Esophagus (tissue), 2 donors: ENCODE data around the gene TERT. TPM values are rescaled to one million over a fixed set of nuclear protein-coding genes. Genes with fewer than 3 reads are reported as not detected.
"Not testable (repeated sequence)": the region's sequence is repeated elsewhere in the genome, so short reads cannot be mapped to it uniquely, and the experiment has no call there.

ENCODE experiments used
- H3K27ac ChIP-seq, 2 donors: one replicate each; pipeline ENCODE4 v1.5.1; 2013; ENCODE audit warnings: low read depth in 2 of 2, mild to moderate bottlenecking in 2 of 2, inconsistent platforms in 1 of 2, low read length in 1 of 2, moderate library complexity in 1 of 2
- H3K27me3 ChIP-seq, 2 donors: one replicate each; pipeline ENCODE4 v1.6.1; 2013; ENCODE audit warnings: low read length in 2 of 2, control low read depth in 1 of 2, mild to moderate bottlenecking in 1 of 2; ENCODE audit not compliant: insufficient read depth in 2 of 2, control insufficient read depth in 1 of 2
- H3K36me3 ChIP-seq, 2 donors: one replicate each; pipeline ENCODE4 v1.6.1; 2013; ENCODE audit warnings: low read length in 1 of 2; ENCODE audit not compliant: control insufficient read depth in 2 of 2, insufficient read depth in 2 of 2
- H3K4me1 ChIP-seq, 2 donors: one replicate each; pipeline ENCODE4 v1.6.1; 2013; ENCODE audit warnings: low read length in 1 of 2; ENCODE audit not compliant: control insufficient read depth in 2 of 2, insufficient read depth in 2 of 2
- H3K4me3 ChIP-seq, 2 donors: one replicate each; pipeline ENCODE4 v1.5.1; 2013; ENCODE audit warnings: low read length in 2 of 2, mild to moderate bottlenecking in 2 of 2, low read depth in 1 of 2, moderate library complexity in 1 of 2
- H3K9me3 ChIP-seq, 2 donors: one replicate each; pipeline ENCODE4 v1.6.1; 2013; ENCODE audit warnings: mild to moderate bottlenecking in 2 of 2, low read depth in 1 of 2, low read length in 1 of 2, moderate library complexity in 1 of 2; ENCODE audit not compliant: control insufficient read depth in 2 of 2, insufficient read depth in 1 of 2
- WGBS, 2 donors: extraction: QIAGEN DNeasy Blood & Tissue Kit; methylation state at CpG; one replicate each; pipeline ENCODE4 v1.1.7; 2013; 5-methylcytosine and 5-hydroxymethylcytosine counted together
- polyA plus RNA-seq, 2 donors: library from polyadenylated mRNA; stranded (reverse); fragments of 200-250 nt; gene quantifications; one replicate each; pipeline ENCODE4 v1.2.3, GENCODE V29; 2013
- donor health status: healthy with polysubstance abuse.
- donor health status: Bipolar disorder and iron deficiency.

TERT gene
- polyA plus RNA-seq, 2 donors = 0.13 to 0.51 TPM

- H3K9me3 ChIP-seq, H3K36me3 ChIP-seq, H3K4me1 ChIP-seq, H3K27ac ChIP-seq, H3K4me3 ChIP-seq, H3K27me3 ChIP-seq: not testable (repeated sequence)
- WGBS, 2 donors = 59 to 72% methylated on average over 10 of the region's 10 CpGs
These were observed 19.2 kb downstream of the TERT start for GRCh38 chr5:1275397-1276391.

DNA sequence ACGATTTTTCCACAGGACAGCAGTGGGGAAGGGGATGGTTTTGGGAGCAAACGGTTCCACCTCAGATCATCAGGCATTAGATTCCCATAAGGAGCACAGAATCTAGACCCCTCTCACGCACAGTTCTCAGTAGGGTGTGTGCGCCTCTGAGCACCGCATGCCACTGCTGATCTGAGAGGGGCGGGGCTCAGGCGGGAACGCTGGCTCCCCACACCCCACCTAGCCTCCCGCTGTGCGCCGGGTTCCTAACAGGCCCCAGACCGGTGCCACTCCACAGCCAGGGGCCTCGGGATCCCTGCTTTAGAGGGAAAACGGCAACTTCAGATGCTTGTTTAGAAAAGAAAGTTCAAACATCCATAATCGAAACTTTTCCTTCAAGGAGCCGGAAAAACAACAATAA is 20.4 kb downstream of the TERT start:
- 86 to 88% methylated on average over 16 of the region's 16 CpGs for WGBS, 2 donors
- Histone ChIP-seq H3K4me1 (no peaks in the 10 kb centered on the region), H3K4me3 (no peak overlapping the region), H3K9me3 (peaks cover 0 to 9% of the 10 kb centered on the region in 2 donors), H3K27ac (no peak overlapping the region), H3K36me3 (no peaks in the 10 kb centered on the region), H3K27me3 (no peaks in the 10 kb centered on the region)

DNA sequence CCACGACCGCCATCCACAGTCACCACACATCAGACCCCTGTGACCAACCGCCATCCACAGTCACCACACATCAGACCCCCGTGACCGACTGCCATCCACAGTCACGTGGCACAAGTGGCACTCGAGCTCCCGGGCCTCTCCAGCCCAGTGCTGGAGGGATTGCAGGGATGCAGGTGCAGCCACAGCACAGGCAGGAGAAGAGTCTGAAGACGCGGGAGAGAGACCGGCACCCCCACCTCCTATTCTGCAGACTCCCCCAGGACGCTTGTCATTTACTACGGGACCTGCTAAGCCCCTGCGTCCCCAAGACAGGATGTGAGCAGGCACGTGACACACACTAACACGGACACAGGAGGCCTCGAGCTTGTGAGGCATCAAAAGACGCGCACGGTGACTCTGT is 21.1 kb downstream of the TERT start:
- 93 to 95% methylated on average over 18 to 20 of the region's 20 CpGs for WGBS, 2 donors
- Histone ChIP-seq H3K36me3 (no peaks in the 10 kb centered on the region), H3K4me3 (no peak overlapping the region), H3K9me3 (peaks cover 0 to 6% of the 10 kb centered on the region in 2 donors), H3K27ac (no peak overlapping the region), H3K4me1 (no peaks in the 10 kb centered on the region), H3K27me3 (no peaks in the 10 kb centered on the region)

- WGBS, 2 donors = 96 to 99% methylated on average over 20 to 21 of the region's 21 CpGs
- Histone ChIP-seq H3K9me3 (no peaks in the 10 kb centered on the region), H3K4me3 (no peak overlapping the region), H3K4me1 (no peaks in the 10 kb centered on the region), H3K36me3 (no peaks in the 10 kb centered on the region), H3K27me3 (no peaks in the 10 kb centered on the region), H3K27ac (no peak overlapping the region)
These were observed 22.7 kb downstream of the TERT start for GRCh38 chr5:1272201-1272600.

DNA sequence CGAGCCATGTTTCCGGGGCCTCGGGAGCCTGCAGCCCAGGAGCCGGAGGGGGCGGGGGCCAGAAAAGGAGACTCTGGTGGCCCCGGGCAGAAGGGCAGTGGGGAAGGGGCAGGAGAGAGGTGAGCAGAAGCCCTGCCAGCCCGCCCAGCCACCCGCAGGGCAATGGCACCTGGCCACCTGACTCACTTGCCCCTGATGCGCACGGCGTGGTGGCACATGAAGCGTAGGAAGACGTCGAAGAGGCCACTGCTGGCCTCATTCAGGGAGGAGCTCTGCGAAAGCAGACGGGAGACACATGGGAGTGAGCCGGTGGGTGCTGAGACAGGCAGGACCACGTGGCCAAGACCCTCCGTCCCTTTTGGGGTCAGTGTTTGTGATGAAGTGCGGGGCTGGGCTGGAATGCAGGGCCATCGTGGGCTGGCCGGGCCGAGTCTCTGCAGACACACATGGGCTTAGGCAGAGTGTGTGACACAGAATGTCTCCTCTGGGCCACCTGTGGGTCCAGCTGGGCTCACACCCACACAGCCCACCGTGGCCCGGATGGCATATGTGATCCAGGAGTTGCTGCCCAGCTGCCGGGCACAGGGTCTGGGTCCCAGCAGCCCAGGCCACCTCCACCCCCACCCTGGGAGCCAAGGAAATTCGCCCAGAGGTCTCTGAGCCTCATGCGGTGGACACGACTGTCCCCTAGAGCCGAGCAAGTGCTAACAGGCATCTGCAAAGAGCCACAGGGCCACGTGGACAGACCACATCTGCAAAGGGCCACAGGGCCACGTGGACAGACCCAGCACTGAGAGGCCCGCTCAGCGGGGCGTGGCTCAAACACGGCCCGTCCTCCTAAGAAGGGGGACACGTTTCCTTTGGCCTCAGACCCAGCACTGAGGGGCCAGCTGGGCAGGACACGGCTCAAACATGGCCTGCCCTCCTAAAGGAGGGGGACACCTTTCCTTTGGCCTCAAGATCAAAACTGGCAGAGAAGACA is 23.6 kb downstream of the TERT start:
- Histone ChIP-seq H3K27ac (no peak overlapping the region), H3K36me3 (no peaks in the 10 kb centered on the region), H3K9me3 (no peaks in the 10 kb centered on the region), H3K27me3 (no peaks in the 10 kb centered on the region), H3K4me3 (no peak overlapping the region), H3K4me1 (no peaks in the 10 kb centered on the region)
- WGBS, 2 donors = 92 to 93% methylated on average over 39 of the region's 39 CpGs

- 93 to 94% methylated on average over 22 of the region's 22 CpGs for WGBS, 2 donors
- no peak overlapping the region for H3K27ac ChIP-seq
- no peaks in the 10 kb centered on the region for H3K9me3 ChIP-seq
- no peaks in the 10 kb centered on the region for H3K4me1 ChIP-seq
- H3K36me3 ChIP-seq = no peaks in the 10 kb centered on the region
- no peaks in the 10 kb centered on the region for H3K27me3 ChIP-seq
- no peak overlapping the region for H3K4me3 ChIP-seq
These were observed 24.4 kb downstream of the TERT start for GRCh38 chr5:1270426-1270825.

DNA sequence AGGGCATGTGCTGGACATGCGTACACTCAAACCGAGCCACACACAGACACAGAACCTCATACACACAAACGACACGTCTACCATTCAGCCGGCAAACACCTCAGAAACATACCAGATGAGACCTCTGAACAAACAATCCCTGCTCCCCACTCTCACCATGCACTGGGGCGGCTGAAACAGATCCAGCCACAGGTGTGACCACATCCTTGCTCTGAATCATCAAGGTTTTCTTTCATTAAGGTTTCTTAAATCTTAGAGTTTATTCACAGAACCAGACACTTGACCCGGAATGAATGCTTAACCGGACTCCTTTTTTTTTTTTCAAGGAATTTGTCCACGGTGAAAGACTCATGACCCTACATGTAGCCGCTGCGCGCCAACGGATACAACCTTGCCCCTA is 26.2 kb downstream of the TERT start:
- 83% methylated on average over 13 of the region's 13 CpGs for WGBS, 2 donors
- H3K4me3 ChIP-seq = no peak overlapping the region
- H3K36me3 ChIP-seq = no peaks in the 10 kb centered on the region
- H3K4me1 ChIP-seq = no peaks in the 10 kb centered on the region
- no peaks in the 10 kb centered on the region for H3K27me3 ChIP-seq
- H3K27ac ChIP-seq = no peak overlapping the region
- H3K9me3 ChIP-seq = no peaks in the 10 kb centered on the region

DNA sequence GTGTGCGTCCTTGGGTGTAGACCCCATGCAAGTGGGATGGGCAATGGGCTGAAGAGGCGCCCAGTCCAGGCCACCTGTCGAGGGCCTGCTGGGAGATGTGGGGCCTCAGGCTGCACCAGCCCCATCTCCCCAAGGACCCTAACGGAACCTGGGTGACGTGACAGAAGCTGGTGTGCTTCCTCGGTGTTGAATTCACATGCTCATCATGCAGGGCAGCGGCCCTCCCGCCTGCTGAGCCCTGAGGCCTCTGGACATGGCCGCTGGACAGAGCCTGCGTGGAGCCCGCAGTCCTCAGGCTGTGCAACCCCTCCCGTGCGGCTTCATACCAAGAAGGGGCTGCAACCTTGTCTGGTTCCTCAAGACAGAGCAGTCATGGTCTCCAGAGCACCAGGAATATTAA is 26.8 kb downstream of the TERT start:
- no peaks in the 10 kb centered on the region for H3K36me3 ChIP-seq
- H3K27ac ChIP-seq = no peak overlapping the region
- 93 to 94% methylated on average over 13 of the region's 13 CpGs for WGBS, 2 donors
- no peaks in the 10 kb centered on the region for H3K27me3 ChIP-seq
- peaks cover 0 to under 1% of the 10 kb centered on the region in 2 donors for H3K9me3 ChIP-seq
- no peak overlapping the region for H3K4me3 ChIP-seq
- H3K4me1 ChIP-seq = no peaks in the 10 kb centered on the region

DNA sequence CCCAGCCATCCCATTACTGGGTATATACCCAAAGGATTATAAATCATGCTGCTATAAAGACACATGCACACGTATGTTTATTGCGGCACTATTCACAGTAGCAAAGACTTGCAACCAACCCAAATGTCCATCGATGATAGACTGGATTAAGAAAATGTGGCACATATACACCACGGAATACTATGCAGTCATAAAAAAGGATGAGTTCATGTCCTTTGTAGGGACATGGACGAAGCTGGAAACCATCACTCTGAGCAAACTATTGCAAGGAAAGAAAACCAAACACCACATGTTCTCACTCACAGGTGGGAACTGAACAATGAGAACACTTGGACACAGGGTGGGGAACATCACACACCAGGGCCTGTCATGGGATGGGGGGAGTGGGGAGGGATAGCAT is 27.4 kb downstream of the TERT start:
- 91 to 98% methylated on average over 5 of the region's 5 CpGs for WGBS, 2 donors
- not testable (repeated sequence) for H3K27ac ChIP-seq, H3K36me3 ChIP-seq, H3K4me1 ChIP-seq, H3K27me3 ChIP-seq, H3K9me3 ChIP-seq, H3K4me3 ChIP-seq
